A549 treated with ZK216348 at 1 μM for 4 hours (cell line): ENCODE measurements around the gene BAD. TPM values are rescaled to one million over a fixed set of nuclear protein-coding genes. Genes with fewer than 3 reads are reported as not detected.

ENCODE experiments used
- total RNA-seq: library from RNA; stranded (reverse); fragments of 200-300 nt; extraction: Qiagen RNA extraction; gene quantifications from 5 replicates; pipeline ENCODE4 v1.2.3, GENCODE V29; 2022; ENCODE audit warnings: low read depth

BAD gene
- total RNA-seq, result 62.2 to 102 TPM (median 89.6 TPM) in 5 replicates

GRCh38 chr11:64284048-64284961 is at the start of gene BAD:
BAD (minus strand) TSS chr11:64284665; CDS start chr11:64284368, 297 bp downstream.

DNA sequence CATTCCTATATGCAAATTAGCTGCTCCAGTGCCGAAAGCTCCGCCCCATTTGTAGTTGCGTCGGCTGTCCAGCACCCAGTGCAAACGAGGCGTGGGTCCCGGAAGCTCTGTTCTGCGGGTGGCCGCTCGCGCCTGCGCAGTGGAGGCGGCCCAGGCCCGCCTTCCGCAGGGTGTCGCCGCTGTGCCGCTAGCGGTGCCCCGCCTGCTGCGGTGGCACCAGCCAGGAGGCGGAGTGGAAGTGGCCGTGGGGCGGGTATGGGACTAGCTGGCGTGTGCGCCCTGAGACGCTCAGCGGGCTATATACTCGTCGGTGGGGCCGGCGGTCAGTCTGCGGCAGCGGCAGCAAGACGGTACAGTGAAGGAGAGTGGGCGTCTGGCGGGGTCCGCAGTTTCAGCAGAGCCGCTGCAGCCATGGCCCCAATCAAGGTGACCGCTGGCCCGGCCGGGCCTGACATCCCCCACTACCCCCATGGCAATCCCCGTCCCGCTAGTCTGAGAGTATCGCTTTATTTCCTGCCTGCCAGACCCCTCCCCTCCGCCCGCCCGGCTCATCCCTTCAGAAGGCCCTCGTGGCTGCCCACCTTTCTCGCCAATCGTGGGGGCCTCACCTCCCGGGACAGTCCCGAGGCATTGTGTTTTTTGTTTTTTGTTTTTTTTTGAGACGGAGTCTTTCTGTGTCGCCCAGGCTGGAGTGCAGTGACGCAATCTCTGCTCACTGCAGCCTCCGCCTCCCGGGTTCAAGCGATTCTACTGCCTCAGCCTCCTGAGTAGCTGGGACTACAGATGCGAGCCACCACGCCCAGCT is 33.7 kb upstream of the BAD start, which contains the start of gene PRDX5:
PRDX5 (plus strand) TSS at position 161 of the 805 bp plus-strand sequence; CDS start at position 256, 95 bp downstream.

DNA sequence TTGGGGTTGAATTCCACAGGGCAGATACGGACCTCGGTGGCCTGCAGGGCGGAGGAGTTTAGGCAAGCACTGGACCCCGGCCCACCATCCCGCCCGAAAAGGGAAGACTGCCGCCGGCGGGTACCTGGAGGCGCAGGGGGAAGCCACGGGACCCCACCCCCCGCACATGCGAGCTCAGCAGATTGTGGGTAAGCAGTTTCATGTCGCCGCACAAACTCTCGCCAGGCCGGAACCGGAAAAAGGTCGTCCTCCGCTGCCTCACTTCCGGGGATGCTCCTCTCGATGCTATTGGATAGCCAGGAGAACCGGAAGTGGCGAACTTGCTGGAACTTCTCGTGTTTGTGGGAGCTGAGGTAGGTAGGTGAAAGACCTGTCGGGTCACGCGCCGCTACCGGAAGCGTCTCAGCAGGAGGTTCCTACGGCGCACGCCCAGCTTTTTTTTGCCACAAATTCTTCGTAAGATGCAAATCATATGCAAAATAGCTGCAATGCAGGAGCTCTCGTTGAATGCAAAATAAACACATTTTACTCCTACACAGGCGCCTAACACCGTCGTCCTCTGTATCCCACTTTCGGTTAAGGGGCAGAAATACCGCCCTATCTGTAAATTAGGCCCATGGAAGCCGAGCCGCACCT is 33.0 kb upstream of the BAD start, which contains the start of gene TRMT112:
TRMT112 (minus strand) TSS at position 235 of the 636 bp plus-strand sequence; CDS start at position 202, 33 bp downstream.

GRCh38 chr11:64305075-64305690 is 20.7 kb upstream of the BAD start, which contains the start of gene ESRRA:
ESRRA (plus strand) TSS chr11:64305524; CDS start chr11:64307180, 1,656 bp downstream.

GRCh38 chr11:64299847-64300648 is 15.6 kb upstream of the BAD start, which contains the start of gene CATSPERZ:
CATSPERZ (plus strand) TSS chr11:64300358; CDS start chr11:64300411, 53 bp downstream.

DNA sequence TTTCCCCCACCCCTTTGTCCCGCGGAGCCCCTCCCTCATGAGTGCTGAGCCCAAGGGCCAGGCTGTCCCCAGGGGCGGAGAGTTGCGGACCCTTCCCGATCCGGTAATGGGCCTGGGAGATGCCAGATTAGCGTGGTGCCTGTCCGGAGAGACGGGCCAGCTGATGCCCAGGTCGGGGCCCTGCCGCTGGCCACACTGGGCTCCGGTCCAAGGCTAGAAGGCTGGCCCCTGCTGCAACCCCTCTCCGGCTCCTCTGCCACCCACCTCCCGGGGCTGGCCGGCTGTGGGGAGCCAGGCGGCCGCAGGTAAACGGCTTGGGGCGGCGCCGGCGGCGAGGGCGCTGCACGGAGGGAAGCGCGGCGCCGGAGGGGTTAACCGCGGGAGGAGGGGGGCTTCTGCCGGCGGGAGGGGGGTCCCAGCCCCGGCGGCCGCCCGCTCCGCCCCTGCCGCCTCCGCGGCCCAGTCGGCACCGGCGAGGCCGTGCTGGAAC is 6.8 kb upstream of the BAD start, which contains the start of gene KCNK4:
KCNK4 (plus strand) TSS at position 41 of the 490 bp plus-strand sequence. CDS start 1,717 bp downstream, outside the sequence.

DNA sequence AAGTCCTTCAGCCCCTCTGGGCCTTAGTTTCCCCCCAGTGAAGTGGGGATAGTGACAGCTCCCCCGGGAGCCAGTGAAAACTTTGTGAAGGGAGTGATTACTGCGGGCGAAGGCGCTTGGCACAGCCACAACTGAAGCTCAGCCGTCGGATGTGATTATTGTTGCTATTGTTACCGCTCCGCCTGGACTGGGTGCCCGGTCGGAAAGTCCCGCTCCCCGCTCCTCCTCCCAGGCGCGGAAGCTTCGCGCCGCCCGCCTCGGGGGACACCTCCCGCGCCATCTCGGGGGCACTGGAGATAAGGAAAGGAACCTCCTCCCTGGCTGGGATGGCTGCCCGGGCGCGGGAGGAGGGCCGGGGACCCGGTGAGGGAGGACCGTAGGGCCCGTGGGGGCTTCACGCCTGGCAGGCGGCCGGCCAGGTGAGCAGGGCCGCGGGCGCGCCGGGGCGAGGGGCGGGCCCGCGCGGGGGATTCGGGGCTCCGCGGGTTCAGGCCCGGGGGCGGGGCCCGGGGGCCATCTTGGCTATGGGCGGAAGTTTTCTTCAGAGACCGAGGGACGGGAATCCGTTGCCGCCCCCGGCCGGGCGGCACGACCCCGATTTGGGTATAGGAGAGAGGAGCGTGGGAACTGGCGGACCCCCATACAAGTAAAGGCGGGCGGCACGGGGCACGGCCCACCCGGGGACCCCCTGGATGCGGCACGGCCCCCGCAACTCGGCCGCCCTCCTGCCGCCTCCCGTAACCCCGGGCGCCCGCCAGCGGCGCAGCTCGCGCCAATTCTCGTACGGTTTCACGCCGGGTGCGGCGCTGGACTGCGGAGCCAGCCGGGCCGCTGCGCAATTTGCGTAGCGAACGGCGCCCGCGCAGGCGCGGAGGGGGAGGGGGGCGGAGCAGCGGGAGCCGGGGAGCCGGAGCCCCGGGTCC is 758 bp upstream of the BAD start, which contains the start of gene GPR137:
GPR137 (plus strand) TSS at position 887 of the 923 bp plus-strand sequence. CDS start 677 bp downstream, outside the sequence.

GRCh38 chr11:64251016-64251752 is 33.3 kb downstream of the BAD start, which contains the start of gene PLCB3:
PLCB3 (plus strand) TSS chr11:64251530; CDS start chr11:64251650, 120 bp downstream.

DNA sequence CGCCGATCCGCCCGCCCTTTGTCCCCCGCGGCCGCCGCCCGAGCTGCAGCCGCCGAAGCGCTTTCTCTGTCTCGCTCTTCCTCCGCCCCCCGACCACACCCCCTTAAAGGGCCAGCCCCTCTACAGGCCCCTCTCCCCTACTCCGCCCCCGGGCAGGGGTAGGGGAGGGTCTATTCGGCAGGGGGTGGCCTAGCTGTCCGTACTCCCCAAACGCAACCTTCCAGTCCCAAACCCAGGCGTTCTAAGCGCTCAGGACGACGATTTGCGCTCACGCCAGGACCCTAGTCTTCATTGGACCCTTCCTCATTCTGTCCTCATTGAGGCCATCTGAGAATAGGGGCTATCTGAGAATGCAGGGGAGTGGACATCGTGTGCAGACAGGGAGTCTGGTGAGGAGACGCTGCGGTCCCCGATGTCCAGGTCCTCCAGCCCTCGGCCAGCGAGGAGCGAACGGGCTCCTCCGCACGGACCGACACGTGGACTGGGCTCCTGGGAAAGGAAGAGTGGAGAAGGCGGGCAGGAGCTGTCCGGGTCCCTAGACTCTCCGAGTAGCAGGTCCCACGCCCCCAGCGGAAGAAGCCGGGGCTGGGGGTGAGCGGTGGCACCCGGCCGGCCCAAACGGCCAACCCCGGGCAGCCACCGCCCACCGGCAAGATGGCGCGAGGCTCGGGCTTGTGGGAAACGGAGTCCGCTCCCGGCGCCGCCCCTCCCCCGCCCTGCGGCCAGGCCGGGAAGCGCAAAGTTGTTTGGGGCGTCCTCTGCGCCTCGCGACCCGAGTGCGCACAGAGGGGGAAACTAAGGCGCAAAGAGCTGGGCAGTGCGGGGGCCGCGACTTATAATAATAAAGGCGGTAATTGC is 37.4 kb downstream of the BAD start, which contains the start of gene PPP1R14B:
PPP1R14B (minus strand) TSS at position 73 of the 858 bp plus-strand sequence. CDS start 270 bp downstream, outside the sequence.

GRCh38 chr11:64240435-64241240 is 43.8 kb downstream of the BAD start, which contains the start of gene FKBP2:
FKBP2 (plus strand) TSS chr11:64241095; CDS start chr11:64242388, 1,293 bp downstream.

DNA sequence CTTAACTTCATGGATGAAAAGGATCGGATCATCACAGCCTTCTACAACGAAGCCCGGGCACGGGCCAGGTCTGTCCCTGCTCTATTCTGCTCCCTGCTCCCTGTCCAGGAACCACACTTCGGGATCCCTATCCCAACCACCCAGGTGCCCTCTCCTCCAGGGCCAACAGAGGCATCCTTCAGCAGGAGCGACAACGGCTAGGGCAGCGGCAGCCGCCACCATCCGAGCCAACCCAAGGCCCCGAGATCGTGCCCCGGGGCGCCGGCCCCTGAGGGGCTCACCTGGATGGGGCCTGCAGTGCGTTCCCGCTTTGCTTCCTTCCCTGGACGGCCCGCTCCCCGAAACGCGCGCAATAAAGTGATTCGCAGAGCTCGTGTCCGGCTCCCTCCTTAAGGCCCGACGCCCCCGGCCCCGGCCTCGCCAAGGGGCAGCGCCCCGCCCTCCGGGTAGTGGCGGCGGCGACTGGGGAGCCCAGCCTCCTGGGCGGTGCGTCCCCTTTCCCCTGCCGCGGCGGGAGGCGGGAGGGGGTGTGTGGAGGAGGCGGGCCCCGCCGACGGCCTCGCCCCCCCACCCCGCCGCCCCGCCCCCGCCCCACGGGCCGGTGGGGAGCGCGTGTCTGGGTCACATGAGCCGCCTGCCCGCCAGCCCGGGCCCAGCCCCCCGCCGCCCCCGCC is 50.4 kb downstream of the BAD start, which contains the start of gene VEGFB:
VEGFB (plus strand) TSS at position 672 of the 674 bp plus-strand sequence. CDS start 250 bp downstream, outside the sequence.

DNA sequence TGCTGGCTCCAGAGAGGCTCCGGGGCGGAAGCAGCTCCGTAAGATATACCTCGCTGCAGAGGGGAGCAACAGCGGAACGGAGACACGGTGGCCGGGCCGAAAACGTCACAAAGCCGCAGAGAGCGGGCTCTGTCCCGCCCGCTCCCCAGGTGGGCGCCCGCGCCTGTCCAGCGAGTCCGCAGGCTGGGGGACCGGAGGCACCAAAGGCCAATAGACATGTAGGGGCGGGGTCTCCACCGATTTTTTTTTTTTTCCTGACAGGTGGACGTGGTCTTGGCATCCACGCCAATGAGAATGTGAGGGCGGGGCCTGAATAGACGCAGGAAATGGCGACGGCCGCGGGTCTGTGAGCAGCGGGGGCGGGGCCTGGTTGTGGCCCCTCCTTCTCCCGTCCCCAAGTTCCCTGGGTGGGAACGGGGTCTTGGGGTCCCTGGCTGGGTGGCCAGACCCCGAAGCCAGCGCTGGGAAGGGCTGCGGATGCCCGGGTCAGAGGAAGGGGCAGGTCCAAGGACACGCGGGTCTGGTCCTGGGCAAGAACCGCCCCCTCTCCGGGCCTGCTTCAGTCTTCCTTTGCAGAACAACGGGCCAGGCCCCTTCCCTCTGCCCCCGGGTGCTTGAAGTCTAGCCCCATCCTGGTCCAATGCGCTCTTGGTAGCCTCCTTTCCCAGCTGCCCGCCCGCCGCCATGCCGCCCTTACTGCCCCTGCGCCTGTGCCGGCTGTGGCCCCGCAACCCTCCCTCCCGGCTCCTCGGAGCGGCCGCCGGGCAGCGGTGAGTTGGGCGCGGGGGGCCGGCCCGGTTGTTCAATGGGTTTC is 54.1 kb downstream of the BAD start, which contains the start of gene DNAJC4:
DNAJC4 (plus strand) TSS at position 378 of the 814 bp plus-strand sequence; CDS start at position 685, 307 bp downstream.

DNA sequence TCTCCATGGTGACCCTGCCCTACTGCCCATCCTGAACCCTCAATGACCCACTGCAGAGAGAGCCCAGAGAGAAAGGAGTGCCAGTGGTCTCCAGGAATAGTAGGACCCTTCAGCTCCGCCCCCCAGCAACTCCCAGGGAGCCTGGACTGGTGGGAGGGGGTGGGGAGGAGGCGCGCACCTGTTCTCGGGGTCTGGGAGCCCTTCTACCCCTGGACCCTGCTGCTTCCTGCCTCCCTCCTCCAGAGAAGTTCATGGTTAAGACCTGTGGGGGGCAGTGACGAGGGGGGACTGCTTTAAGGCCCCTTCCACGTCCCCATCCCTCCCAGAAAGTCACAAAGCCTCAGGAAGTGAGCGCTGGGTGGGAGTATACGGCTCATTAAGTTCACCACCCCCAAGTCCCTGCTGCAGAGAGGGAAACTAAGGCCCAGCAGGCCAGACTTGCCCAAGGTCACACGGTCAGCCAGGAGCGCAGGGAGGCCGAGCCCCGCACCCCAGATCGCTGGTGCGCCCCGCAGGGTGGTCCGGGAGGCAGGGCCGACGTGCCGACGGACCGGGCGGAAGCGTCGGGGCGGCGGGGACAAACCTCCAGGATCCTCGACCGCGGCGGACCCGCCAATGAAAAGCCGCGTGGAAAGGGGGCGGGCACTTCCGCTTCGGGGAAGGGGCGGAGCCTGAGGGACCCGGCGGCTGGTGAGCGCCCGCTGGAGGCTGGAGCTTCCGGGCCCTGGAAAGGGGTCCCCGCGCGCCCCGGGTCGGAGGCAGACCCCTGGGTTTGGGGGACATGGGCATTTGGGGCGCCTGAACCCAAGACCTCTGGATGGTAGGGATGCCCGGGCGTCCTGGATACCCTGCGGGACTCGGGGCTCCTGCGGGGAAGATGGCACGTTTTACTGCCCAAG is 58.6 kb downstream of the BAD start, which contains the start of the genes NUDT22 and TRPT1:
NUDT22 (plus strand) TSS at position 667 of the 899 bp plus-strand sequence. CDS start 379 bp downstream, outside the sequence.
TRPT1 (minus strand) TSS at position 579 of the 899 bp plus-strand sequence; CDS start at position 253, 326 bp downstream.

